GM18951 (cell line): ENCODE results near the gene HAGHL.
"Not testable (repeated sequence)": the region's sequence is repeated elsewhere in the genome, so short reads cannot be mapped to it uniquely, and the experiment has no call there.

Source experiments
- POLR2A ChIP-seq: IDR thresholded peaks from 4 replicates; pipeline ENCODE4 v1.6.1; 2011; ENCODE audit warnings: mild to moderate bottlenecking; ENCODE audit not compliant: insufficient read length, insufficient read depth; ENCODE audit errors: extremely low read depth
- in situ Hi-C: fragments of 300-500 bp; cut with MboI; formaldehyde crosslinking; loops from one replicate; pipeline ENCODE4 v1.12.0; 2022; ENCODE audit warnings: low sequenced_read_pairs, mixed read lengths, inconsistent platforms; ENCODE audit not compliant: unreplicated experiment

HAGHL gene

GRCh38 chr16:683396-684070 is 43.4 kb upstream of the HAGHL start:
- TF ChIP-seq POLR2A = no peak

GRCh38 chr16:684071-684794 is 42.7 kb upstream of the HAGHL start, which contains the start of gene JMJD8:
TSS of gene JMJD8 (minus strand) at chr16:684334. CDS start at chr16:684319, 15 bp downstream.
- in situ Hi-C loops = no loop called here
- TF ChIP-seq POLR2A = peak; percentile 92

More at GRCh38 chr16:683396-684070, 43.4 kb upstream of the HAGHL start:
- in situ Hi-C loops = no loop called here

- in situ Hi-C loops = no loop called here
- TF ChIP-seq POLR2A = no peak
Measured at GRCh38 chr16:684961-685696, 41.8 kb upstream of the HAGHL start.

GRCh38 chr16:685967-686366 is 40.9 kb upstream of the HAGHL start:
- TF ChIP-seq POLR2A = no peak
- in situ Hi-C loops = no loop called here

GRCh38 chr16:686459-687260 is 40.2 kb upstream of the HAGHL start:
- in situ Hi-C loops = no loop called here
- TF ChIP-seq POLR2A = no peak

GRCh38 chr16:687499-687898 is 39.4 kb upstream of the HAGHL start:
- in situ Hi-C loops = no loop called here
- no peak for TF ChIP-seq POLR2A

- in situ Hi-C loops = no loop called here
- TF ChIP-seq POLR2A = no peak
Measured at GRCh38 chr16:689175-689897, 37.6 kb upstream of the HAGHL start.

- in situ Hi-C loops = not testable (repeated sequence)
Measured at GRCh38 chr16:691242-691641, 35.7 kb upstream of the HAGHL start.

- in situ Hi-C loops = no loop called here
- no peak for TF ChIP-seq POLR2A
Measured at GRCh38 chr16:692356-693108, 34.4 kb upstream of the HAGHL start.

- no peak for TF ChIP-seq POLR2A
- in situ Hi-C loops = no loop called here
Measured at GRCh38 chr16:693364-693763, 33.5 kb upstream of the HAGHL start.

GRCh38 chr16:693766-694165 is 33.1 kb upstream of the HAGHL start:
- TF ChIP-seq POLR2A = no peak
- in situ Hi-C loops = no loop called here
